Thoracic aorta endothelial cell (primary cell): ENCODE data around the gene NRG3. TPM values are rescaled to one million over a fixed set of nuclear protein-coding genes. Genes with fewer than 3 reads are reported as not detected.

Source experiments
- small RNA-seq: library from RNA; depleted of rRNA; stranded (forward); fragments of <200 nt; gene quantifications from one replicate; pipeline ENCODE3, GENCODE V24; 2012
- total RNA-seq: library from RNA; depleted of rRNA; stranded (reverse); fragments of >200 nt; gene quantifications from 2 replicates; pipeline ENCODE4 v1.2.3, GENCODE V29; 2012

NRG3 gene
- total RNA-seq, result 0.43 and 0.53 TPM in 2 replicates

GRCh38 chr10:81874875-81875466 lies at the start of gene NRG3:
Gene NRG3, plus strand, starts transcription at chr10:81875194.

Small RNAs within 50 kb of the gene (small RNA-seq; reads per million reads assigned to genes)
- gene RNU6-441P, result not detected
